OCI-LY3 (cell line): ENCODE results near the gene PLD6.

Experiments used
- H2AFZ ChIP-seq: fragments of 200-600, 300-600 bp; shearing (Covaris generic); 2 replicates; pipeline ENCODE4 v1.6.0; 2014; ENCODE audit warnings: antibody characterized with exemption, low read depth, low read length
- H3K27ac ChIP-seq: fragments of 200-600, 300-600 bp; sonication (generic); 2 replicates; pipeline ENCODE4 v1.5.1; 2014; ENCODE audit warnings: mild to moderate bottlenecking, low read length, moderate library complexity, mixed read lengths
- H3K27me3 ChIP-seq: fragments of 200-600, 300-600 bp; sonication (generic); 2 replicates; pipeline ENCODE4 v1.6.1; 2014; ENCODE audit warnings: low read depth, low read length, mixed read lengths
- H3K36me3 ChIP-seq: fragments of 200-600, 300-600 bp; sonication (generic); replicated peaks from 2 replicates; pipeline ENCODE3; 2014; ENCODE audit warnings: low read depth, low read length, mixed read lengths
- H3K4me1 ChIP-seq: fragments of 300-600, 200-600 bp; sonication (generic); 2 replicates; pipeline ENCODE4 v1.6.1; 2014; ENCODE audit warnings: low read length, mixed read lengths
- H3K4me2 ChIP-seq: fragments of 200-600, 300-600 bp; sonication (generic); 2 replicates; pipeline ENCODE4 v1.6.1; 2014; ENCODE audit warnings: low read length, mixed read lengths
- H3K4me3 ChIP-seq: fragments of 300-600, 200-600 bp; sonication (generic); 2 replicates; pipeline ENCODE4 v1.5.1; 2014; ENCODE audit warnings: antibody characterized with exemption, mild to moderate bottlenecking, low read length, moderate library complexity
- H3K79me2 ChIP-seq: fragments of 300-600, 200-600 bp; shearing (Covaris generic); 2 replicates; pipeline ENCODE4 v1.6.1; 2014; ENCODE audit warnings: mild to moderate bottlenecking, low read length, mixed read lengths
- H3K9ac ChIP-seq: fragments of 300-600, 200-600 bp; shearing (Covaris generic); 2 replicates; pipeline ENCODE4 v1.6.0; 2014; ENCODE audit warnings: mild to moderate bottlenecking, low read length, moderate library complexity
- H3K9me3 ChIP-seq: fragments of 200-600, 300-600 bp; shearing (Covaris generic); 2 replicates; pipeline ENCODE4 v1.6.1; 2014; ENCODE audit warnings: low read length, mixed read lengths; ENCODE audit not compliant: insufficient read depth
- H4K20me1 ChIP-seq: fragments of 200-600, 300-600 bp; sonication (generic); 2 replicates; pipeline ENCODE4 v1.6.1; 2016; ENCODE audit warnings: low read length, mixed read lengths; ENCODE audit not compliant: insufficient read depth
- CTCF ChIP-seq: fragments of 200-600, 300-600 bp; sonication (generic); IDR thresholded peaks from 2 replicates; pipeline ENCODE4 v1.5.1; 2014; ENCODE audit warnings: antibody characterized with exemption, low read length, low read depth
- EZH2phosphoT487 ChIP-seq: fragments of 200-600 bp; shearing (Covaris generic); IDR thresholded peaks from 2 replicates; pipeline ENCODE4 v1.6.1; 2018; ENCODE audit warnings: antibody characterized with exemption, mixed run types, low read depth

PLD6 gene

GRCh38 chr17:17180141-17180603, 26.0 kb downstream of the PLD6 start:
- Histone ChIP-seq H3K27ac (no peak overlapping the region), H3K4me3 (no peak overlapping the region), H3K36me3 (peaks cover 7% of the 10 kb centered on the region), H2AFZ (no peak overlapping the region), H3K9ac (no peak overlapping the region), H4K20me1 (no peaks in the 10 kb centered on the region), H3K9me3 (no peaks in the 10 kb centered on the region), H3K27me3 (no peaks in the 10 kb centered on the region), H3K4me1 (peaks cover 24% of the 10 kb centered on the region), H3K4me2 (no peak overlapping the region), H3K79me2 (no peaks in the 10 kb centered on the region)
- TF ChIP-seq EZH2phosphoT487 (no peak), CTCF (no peak)

GRCh38 chr17:17179371-17179827, 26.7 kb downstream of the PLD6 start:
- peak overlapping the region; percentile 22; the same call in 1 of the 2 replicates for H3K4me2 ChIP-seq
- H4K20me1 ChIP-seq = no peaks in the 10 kb centered on the region
- H3K9me3 ChIP-seq = no peaks in the 10 kb centered on the region
- H3K79me2 ChIP-seq = no peaks in the 10 kb centered on the region
- peaks cover 24% of the 10 kb centered on the region for H3K4me1 ChIP-seq
- no peak for TF ChIP-seq EZH2phosphoT487
- TF ChIP-seq CTCF = no peak
- no peaks in the 10 kb centered on the region for H3K27me3 ChIP-seq
- H2AFZ ChIP-seq = no peak overlapping the region
- no peak overlapping the region for H3K9ac ChIP-seq
- H3K36me3 ChIP-seq = peaks cover 7% of the 10 kb centered on the region
- H3K27ac ChIP-seq = peak overlapping the region; percentile 14; the same call in 1 of the 2 replicates
- H3K4me3 ChIP-seq = no peak overlapping the region

GRCh38 chr17:17177176-17177575, 29.0 kb downstream of the PLD6 start:
- Histone ChIP-seq H3K9me3 (no peaks in the 10 kb centered on the region), H4K20me1 (no peaks in the 10 kb centered on the region), H3K4me2 (no peak overlapping the region), H2AFZ (no peak overlapping the region), H3K27ac (no peak overlapping the region), H3K4me3 (no peak overlapping the region), H3K4me1 (peaks cover 16% of the 10 kb centered on the region), H3K27me3 (no peaks in the 10 kb centered on the region), H3K36me3 (peaks cover 7% of the 10 kb centered on the region), H3K9ac (no peak overlapping the region), H3K79me2 (no peaks in the 10 kb centered on the region)
- TF ChIP-seq CTCF = no peak
- TF ChIP-seq EZH2phosphoT487 = no peak

GRCh38 chr17:17176341-17176740, 29.8 kb downstream of the PLD6 start:
- Histone ChIP-seq H2AFZ (no peak overlapping the region), H3K4me1 (peaks cover 8% of the 10 kb centered on the region), H3K36me3 (peaks cover 7% of the 10 kb centered on the region), H4K20me1 (no peaks in the 10 kb centered on the region), H3K27ac (no peak overlapping the region), H3K79me2 (no peaks in the 10 kb centered on the region), H3K9me3 (no peaks in the 10 kb centered on the region), H3K27me3 (no peaks in the 10 kb centered on the region), H3K4me2 (no peak overlapping the region), H3K4me3 (no peak overlapping the region), H3K9ac (no peak overlapping the region)
- TF ChIP-seq EZH2phosphoT487 = no peak
- no peak for TF ChIP-seq CTCF
